NCI-H2196 (cell line): ENCODE results near the gene IL19.
A peak's percentile ranks its signal among the peaks of the same experiment; 100 is the strongest.
"Not testable (repeated sequence)": the region's sequence is repeated elsewhere in the genome, so short reads cannot be mapped to it uniquely, and the experiment has no call there.

Experiments used
- DNase-seq: peaks from one replicate; lab custom pipeline; 2025; ENCODE audit not compliant: unreplicated experiment; lab: John Stamatoyannopoulos, UW

The IL19 gene

DNA sequence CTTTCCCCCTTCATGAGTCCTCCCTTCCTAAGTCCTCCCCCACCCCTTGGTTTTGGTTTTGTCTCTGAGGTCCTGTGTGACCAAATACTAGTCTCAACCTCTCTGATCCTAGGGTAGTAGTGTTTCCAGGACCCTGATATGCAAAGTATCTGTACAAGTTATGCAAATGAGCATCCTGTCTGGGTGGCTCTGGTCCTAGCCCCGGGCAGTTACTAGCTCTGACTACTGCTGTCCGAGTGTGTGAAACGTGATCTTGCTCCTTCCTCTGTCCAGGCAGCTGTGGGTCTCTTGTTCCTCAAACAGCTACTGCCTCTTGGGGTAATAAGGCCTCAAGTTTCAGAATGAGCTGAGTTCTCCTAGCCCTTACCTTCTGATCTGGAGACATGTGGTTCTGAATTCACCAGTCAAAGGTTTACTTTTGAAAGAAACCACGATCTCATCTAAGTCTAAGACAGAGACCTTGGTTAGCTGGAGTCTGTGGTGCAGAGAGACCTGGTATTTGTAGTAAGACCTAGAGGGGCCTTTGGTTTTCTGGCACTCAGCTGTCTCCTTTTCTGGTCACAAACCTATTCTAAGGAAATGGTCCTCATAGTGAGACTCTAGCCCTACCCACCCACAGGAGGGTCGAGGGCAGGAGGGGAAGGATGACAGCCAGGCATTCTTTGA lies 31.0 kb upstream of the IL19 start:
- peak; percentile 29 for DNase-seq

GRCh38 chr1:206741142-206741701 lies 29.4 kb upstream of the IL19 start:
- no peak for DNase-seq

DNA sequence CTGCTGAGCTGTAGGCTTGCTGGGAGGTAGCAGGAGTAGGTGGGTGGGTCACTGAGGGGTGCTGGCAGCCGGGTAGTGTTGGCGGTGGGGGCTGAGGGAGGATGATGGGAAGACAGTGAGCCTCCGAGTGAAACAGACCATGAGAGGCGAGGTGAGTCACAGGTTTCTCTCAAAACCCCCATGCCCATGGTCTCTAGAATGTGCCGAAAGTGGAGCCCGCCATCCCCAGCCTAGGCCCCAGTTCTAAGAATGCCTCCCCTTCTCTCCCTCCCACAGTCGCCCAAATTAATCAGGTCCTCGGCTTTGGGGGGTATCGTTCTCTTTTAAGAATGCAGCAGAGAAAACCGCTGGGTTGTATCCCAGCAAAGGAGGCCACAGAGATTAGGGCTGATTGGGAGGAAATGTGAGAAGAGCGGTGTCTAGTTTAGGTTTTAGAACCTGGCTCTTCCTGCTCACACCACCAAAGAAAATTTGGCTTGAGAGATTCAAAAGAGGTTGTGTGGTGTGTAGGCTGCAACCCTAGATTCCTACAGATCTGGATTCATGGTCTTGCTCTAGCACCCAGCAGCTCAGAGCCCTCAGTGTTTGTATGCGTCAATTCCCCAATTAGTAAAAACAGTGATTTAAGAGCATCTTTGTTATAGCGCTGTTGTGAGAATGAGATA lies 27.7 kb upstream of the IL19 start:
- no peak for DNase-seq

- no peak for DNase-seq
Observed at GRCh38 chr1:206744683-206745082, 25.9 kb upstream of the IL19 start.

DNA sequence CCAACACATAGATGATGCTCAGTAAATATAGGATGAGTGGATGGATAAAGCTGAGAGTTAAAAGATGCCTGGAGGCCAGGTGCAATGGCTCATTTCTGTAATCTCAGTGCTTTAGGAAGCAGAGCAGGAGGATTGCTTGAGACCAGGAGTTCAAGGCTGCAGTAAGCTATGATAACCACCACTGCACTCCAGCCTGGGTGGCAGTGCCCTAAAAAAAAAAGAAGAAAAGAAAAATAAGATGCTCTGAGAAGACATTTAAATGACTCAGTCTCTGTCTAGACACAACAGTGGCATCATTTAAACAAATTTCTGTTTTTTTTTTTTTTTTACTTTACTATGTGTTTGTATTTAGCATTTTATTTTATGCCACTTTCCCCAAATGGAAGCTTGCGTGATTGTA lies 25.3 kb upstream of the IL19 start:
- no peak for DNase-seq

GRCh38 chr1:206748348-206749030 lies 22.1 kb upstream of the IL19 start:
- no peak for DNase-seq

GRCh38 chr1:206751891-206752290 lies 18.7 kb upstream of the IL19 start:
- DNase-seq = no peak

DNA sequence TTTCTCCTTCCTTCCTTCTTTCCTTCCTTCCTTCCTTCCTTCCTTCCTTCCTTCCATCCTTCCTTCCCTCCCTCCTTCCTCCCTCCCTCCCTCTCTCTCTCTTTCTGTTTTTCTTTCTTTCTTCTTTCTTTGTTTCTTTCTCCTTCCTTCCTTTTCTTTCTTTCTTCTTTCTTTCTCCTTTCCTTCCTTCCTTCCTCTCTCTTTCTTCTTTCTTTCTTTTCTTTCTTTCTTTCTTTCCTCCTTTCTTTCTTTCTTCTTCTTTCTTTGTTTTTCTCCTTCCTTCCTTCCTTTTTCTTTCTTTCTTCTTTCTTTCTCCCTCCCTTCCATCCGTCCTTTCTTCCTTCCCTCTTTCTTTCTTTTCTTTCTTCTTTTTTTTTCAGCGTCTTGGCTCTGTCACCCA lies 18.1 kb upstream of the IL19 start:
- no peak for DNase-seq

- no peak for DNase-seq
Observed at GRCh38 chr1:206753141-206753540, 17.4 kb upstream of the IL19 start.

DNA sequence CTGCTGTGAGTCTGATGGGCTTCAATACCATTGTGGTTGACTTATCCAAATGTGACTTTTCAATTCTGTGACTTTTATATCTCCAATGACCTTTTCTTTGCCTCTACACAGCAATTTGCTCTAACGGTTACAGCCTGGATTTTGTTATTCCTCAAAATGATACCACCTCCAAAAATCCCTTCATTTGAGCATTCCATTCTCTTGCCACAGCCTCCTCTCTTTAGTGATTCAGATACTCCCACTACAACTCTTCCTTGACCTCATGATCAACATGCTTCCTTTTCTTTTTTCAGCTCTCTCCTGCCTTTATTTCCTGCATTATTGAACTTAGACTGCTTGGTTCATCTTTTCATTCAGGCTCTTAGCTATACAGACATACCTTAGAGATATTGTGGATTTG lies 16.6 kb upstream of the IL19 start:
- DNase-seq = no peak

GRCh38 chr1:206757524-206758266 lies 12.9 kb upstream of the IL19 start:
- no peak for DNase-seq

DNA sequence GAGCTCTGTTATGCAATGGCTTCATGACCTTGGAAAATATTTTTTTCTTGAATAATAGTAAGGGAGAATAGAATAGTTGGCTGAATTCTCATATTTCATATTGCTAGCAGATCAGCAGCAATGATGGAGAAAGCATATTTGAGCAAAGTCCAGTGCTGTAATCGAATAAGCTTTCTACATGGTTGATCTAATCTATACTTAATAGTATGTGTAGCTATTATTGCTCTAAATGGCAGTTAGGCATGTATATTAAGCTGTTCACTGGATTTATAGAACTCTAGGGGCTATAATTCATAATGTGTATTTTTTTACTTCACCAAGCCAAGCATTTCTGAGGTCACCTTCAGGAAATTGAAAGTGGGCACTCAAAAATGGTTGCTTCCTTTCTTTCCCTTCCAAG lies 10.0 kb upstream of the IL19 start:
- DNase-seq = no peak

- no peak for DNase-seq
Observed at GRCh38 chr1:206761159-206761768, 9.3 kb upstream of the IL19 start.

GRCh38 chr1:206762741-206763364 lies 7.7 kb upstream of the IL19 start:
- DNase-seq = not testable (repeated sequence)

GRCh38 chr1:206765771-206766170 lies 4.8 kb upstream of the IL19 start:
- not testable (repeated sequence) for DNase-seq

DNA sequence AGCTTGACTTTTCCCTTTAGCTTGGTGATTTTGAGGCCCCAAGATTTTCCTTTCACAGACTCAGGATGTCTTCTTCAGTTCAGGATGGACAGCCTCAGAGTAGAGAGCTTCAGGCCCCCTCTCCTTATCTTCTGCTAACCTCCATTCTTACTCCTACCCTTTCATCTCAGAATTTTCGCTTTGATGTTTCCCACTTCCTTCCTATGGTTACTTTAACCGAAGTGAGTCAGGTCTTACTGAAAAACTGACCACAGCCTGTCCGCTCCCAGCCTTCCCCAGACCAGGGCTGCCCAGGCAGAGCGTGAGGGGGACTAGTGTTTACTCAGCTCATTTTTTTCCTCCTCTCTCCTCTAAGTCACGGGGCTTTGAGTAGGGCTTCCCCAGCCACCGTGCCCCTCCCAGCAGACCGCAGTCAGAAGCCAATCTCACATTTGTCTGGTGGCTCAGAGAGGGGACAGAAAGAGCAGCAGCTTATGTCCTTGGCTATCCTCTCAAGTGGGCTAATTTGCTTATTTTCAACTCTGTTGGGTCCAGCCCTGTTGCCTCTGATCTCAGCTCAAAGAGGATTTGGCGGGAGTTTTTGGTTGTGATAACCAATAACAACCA lies 4.2 kb upstream of the IL19 start:
- DNase-seq = no peak

- DNase-seq = no peak
Observed at GRCh38 chr1:206768472-206769303, 1.9 kb upstream of the IL19 start.

DNA sequence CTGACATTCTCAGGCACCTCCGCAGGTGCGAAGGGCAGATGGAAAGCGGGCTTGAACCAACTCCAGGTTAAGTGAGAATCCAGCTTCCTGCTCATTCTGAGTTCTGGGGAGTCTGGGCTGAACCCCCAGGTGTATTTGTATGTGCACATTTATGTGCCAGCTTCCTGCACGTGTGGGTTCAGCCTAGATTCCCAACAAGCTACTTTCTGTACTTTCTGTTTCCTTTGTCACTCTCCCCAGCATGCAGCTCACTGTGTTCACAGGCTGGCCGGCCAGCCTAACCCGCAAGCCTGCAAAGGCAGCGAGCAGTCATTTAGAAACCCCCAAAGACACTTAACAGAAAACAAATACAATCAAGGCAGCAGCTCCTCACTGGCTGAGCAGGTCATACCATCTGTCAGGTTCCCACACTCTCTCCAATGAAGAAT lies 1.3 kb upstream of the IL19 start:
- DNase-seq = no peak

- no peak for DNase-seq
Observed at GRCh38 chr1:206771338-206771692, 742 bp downstream of the IL19 start.
